ENCODE data around the gene TTC34.

The TTC34 gene

GRCh38 chr1:2590233-2591141 lies 211.0 kb downstream of the TTC34 start:
- POLR2A ChIA-PET, result no interaction called here
- no peak for TF ChIP-seq ARNT (IDR thresholded peaks at IDR 0.05)
- no peak for TF ChIP-seq PKNOX1 (IDR thresholded peaks at IDR 0.05)
- TF ChIP-seq SUZ12 (IDR thresholded peaks at IDR 0.05), result no peak
- no peak for TF ChIP-seq ELF4 (IDR thresholded peaks at IDR 0.05)
- TF ChIP-seq BHLHE40 (IDR thresholded peaks at IDR 0.05; ENCODE audit: borderline replicate concordance), result no peak
- TF ChIP-seq ZNF384 (IDR thresholded peaks at IDR 0.05), result no peak
- TF ChIP-seq TARDBP (IDR thresholded peaks at IDR 0.05), result no peak
- no peak for TF ChIP-seq FOXM1 (IDR thresholded peaks at IDR 0.05; ENCODE audit: borderline replicate concordance)
- TF ChIP-seq FOXA1 (IDR thresholded peaks at IDR 0.05), result no peak
- no peak for TF ChIP-seq HDGF (IDR thresholded peaks at IDR 0.05; ENCODE audit: borderline replicate concordance)
- TF ChIP-seq CTBP1 (IDR thresholded peaks at IDR 0.05; ENCODE audit: borderline replicate concordance), result no peak
- TF ChIP-seq NFRKB (IDR thresholded peaks at IDR 0.05), result no peak
- no peak for TF ChIP-seq LEF1 (IDR thresholded peaks at IDR 0.05; ENCODE audit: borderline replicate concordance)
- TF ChIP-seq SP1 (IDR thresholded peaks at IDR 0.05), result no peak
- TF ChIP-seq FOXK2 (IDR thresholded peaks at IDR 0.05), result no peak
- no peak for TF ChIP-seq L3MBTL2 (conservative IDR thresholded peaks at IDR 0.05)
- CTCF ChIA-PET, result no interaction called here
- DNase-seq (ENCODE audit: extremely low spot score), result no peak

- no peak for DNase-seq (ENCODE audit: extremely low spot score)
- ChIA-PET POLR2A (no interaction called here), CTCF (no interaction called here)
- TF ChIP-seq TARDBP (IDR thresholded peaks at IDR 0.05) (no peak), FOXK2 (IDR thresholded peaks at IDR 0.05) (no peak), CTBP1 (IDR thresholded peaks at IDR 0.05; ENCODE audit: borderline replicate concordance) (no peak), ZNF384 (IDR thresholded peaks at IDR 0.05) (no peak), LEF1 (IDR thresholded peaks at IDR 0.05; ENCODE audit: borderline replicate concordance) (no peak), SP1 (IDR thresholded peaks at IDR 0.05) (no peak)
These were observed 211.9 kb downstream of the TTC34 start for GRCh38 chr1:2589431-2590232.

- TF ChIP-seq L3MBTL2 (conservative IDR thresholded peaks at IDR 0.05), result no peak
- TF ChIP-seq SP1 (IDR thresholded peaks at IDR 0.05), result no peak
- TF ChIP-seq ZNF384 (IDR thresholded peaks at IDR 0.05), result no peak
- TF ChIP-seq PKNOX1 (IDR thresholded peaks at IDR 0.05), result no peak
- POLR2A ChIA-PET, result no interaction called here
- no peak for DNase-seq (ENCODE audit: extremely low spot score)
- CTCF ChIA-PET, result no interaction called here
These were observed 212.6 kb downstream of the TTC34 start for GRCh38 chr1:2588661-2589430.

GRCh38 chr1:2587860-2588571 lies 213.5 kb downstream of the TTC34 start:
- POLR2A ChIA-PET, result no interaction called here
- TF ChIP-seq ELF4 (IDR thresholded peaks at IDR 0.05) (no peak), SP1 (IDR thresholded peaks at IDR 0.05) (no peak), CTBP1 (IDR thresholded peaks at IDR 0.05; ENCODE audit: borderline replicate concordance) (no peak), LEF1 (IDR thresholded peaks at IDR 0.05; ENCODE audit: borderline replicate concordance) (no peak)
- no peak for DNase-seq (ENCODE audit: extremely low spot score)
- CTCF ChIA-PET, result no interaction called here

GRCh38 chr1:2587071-2587859 lies 214.2 kb downstream of the TTC34 start:
- CTCF ChIA-PET, result no interaction called here
- TF ChIP-seq ELF4 (IDR thresholded peaks at IDR 0.05) (no peak), FOXA1 (IDR thresholded peaks at IDR 0.05) (no peak)

More at GRCh38 chr1:2587071-2587859, 214.2 kb downstream of the TTC34 start:
- no peak for DNase-seq (ENCODE audit: extremely low spot score)
- POLR2A ChIA-PET, result interaction anchor here (1.2 kb wide), 1 partner anchor 42 kb away, joined by 3 read pairs; no protein-coding TSS in a partner anchor

Data from HEK293T (cell line).